NCI-H526 (cell line): ENCODE data around the gene LDB2.
"Not testable (repeated sequence)": the region's sequence is repeated elsewhere in the genome, so short reads cannot be mapped to it uniquely, and the experiment has no call there.

Experiments
- DNase-seq, 2 experiments: peaks; one replicate each; lab custom pipeline; 2025; lab: John Stamatoyannopoulos, UW

The LDB2 gene

DNA sequence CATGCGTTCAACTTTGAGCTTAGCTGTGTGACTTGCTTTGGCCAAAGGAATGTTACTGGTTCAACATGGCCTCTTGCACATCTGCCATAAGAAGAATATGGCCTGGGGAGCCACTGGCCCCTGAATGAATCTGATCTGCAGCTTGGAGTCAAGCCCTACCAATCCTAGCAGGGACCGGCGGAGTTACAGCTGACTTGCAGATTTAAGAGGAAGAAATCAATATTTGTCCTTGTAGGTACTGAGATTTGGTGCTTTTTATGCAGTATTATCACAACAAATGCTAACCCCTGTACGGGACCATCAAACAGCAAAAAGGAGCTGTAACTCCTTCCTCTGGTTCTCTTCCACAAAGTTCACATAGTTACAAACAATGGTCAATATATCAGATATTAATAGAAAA lies 252.0 kb downstream of the LDB2 start:
- no peak for DNase-seq

DNA sequence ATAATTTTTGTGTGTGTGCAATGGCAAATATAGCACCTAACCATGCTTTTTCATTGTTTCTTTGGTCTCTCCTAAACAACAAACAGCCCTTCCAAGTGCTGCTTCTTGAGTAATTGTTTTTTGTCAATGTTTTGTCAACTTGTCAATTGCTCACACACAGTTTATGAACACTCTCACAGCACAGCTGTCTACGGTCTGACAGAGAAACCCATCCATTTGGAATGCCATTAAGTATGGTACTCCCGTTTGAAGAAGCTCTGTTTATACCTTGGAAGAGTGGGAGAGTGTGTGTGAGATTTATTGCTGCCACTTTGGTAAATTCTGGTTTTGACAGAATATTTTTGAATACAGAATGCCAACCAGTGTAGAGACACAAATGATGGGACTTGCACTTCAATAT lies 254.6 kb downstream of the LDB2 start:
- no peak for DNase-seq

DNA sequence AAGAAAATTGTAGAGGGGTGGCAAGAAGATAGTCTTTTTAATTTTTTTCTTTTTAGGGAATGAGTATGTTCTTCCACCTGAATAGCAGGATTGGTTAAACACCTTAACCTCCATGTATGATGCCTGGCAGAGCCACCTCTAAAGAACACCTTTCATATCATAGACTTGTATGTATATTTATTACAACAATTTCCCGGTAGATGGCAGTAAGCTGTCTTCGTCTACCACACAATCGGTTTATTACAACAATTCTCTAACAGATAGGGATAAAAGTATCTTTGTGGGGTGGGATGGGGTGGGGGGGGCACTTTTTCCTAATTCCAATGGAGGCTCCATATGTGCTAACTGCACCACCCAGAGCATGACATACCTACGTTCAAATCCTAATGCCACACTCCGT lies 255.5 kb downstream of the LDB2 start:
- peak; percentile 1 to 27 for DNase-seq

DNA sequence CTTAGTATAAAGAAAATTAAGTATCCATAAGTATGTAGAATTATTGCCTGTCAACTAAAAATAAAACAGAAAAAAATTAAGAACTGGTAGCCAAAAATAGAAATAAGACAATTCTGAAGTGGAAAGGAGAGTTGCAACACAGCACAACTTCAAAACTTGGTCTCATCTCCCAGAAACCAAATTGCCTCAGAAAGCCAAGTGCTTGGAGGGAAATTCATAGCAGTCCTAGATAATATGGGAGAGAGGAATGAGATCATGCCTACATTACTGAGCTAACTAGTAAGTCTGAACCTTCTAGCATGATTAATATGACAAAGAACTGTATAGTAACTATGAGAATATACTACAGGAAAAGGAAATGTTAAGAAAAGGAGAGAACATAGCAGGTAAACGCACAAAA lies 256.5 kb downstream of the LDB2 start:
- no peak for DNase-seq

DNA sequence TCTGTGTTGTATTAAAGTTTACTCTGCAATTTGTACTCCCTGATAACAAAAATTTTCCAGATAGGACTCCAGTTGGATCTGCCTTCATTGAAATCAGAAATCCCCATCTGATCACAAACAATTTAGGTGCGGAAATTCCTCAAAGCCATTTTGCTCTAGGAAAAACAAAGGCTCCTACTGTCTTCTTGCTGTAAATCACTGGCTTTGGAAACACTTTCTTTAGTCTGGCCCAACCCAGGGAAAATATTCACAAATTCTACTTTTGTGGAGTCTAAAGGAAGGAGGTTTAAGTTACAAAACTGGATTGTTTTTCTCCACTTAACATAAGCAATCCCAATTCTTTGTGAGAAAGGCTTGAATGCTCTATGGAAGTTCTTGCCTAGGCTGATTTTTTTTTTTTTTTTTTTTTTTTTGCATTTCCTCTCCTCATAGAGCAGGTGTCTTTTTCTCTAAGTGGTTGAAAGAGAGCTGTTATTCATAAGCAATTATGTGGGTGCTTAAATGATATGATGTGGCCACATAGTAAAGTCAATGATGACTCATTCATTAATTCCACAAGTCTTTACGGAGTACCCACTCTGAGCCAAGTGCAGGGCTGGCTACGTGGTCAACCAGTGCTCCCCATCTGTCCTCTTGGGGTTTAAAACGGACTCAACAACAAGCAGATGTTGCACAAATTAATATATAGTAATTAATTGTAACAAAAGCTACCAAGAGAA lies 261.4 kb downstream of the LDB2 start:
- DNase-seq, result no peak

DNA sequence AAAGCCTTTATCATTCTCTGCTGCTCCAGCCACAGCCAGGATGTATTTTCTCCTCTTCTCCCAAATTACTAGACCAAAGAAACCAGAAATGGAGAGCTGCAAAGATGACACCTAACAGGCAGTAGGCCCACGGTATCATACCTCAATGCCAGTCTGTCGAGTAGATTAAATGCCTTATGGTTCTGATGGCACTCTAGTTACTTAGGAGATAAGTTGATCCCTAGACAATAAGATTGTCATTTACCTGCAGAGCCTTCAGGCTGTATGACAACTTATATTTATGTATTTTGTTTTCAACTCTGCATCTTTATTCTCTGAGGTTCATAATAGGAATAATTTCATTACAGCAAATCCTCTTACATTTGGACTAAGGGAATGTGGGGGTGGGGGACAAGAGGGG lies 262.1 kb downstream of the LDB2 start:
- no peak for DNase-seq

DNA sequence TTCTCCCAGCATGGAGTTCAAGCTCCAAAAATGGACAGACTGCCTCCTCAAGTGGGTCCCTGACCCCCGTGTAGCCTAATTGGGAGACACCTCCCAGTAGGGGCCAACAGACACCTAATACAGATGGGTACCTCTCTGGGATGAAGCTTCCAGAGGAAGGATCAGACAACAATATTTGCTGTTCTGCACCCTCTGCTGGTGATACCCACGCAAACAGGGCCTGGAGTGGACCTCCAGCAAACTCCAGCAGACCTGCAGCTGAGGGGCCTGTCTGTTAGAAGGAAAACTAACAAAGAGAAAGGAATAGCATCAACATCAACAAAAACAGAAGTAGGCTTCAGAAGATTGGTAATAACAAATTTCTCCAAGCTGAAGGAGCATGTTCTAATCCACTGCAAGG lies 269.2 kb downstream of the LDB2 start:
- DNase-seq, result not testable (repeated sequence)

DNA sequence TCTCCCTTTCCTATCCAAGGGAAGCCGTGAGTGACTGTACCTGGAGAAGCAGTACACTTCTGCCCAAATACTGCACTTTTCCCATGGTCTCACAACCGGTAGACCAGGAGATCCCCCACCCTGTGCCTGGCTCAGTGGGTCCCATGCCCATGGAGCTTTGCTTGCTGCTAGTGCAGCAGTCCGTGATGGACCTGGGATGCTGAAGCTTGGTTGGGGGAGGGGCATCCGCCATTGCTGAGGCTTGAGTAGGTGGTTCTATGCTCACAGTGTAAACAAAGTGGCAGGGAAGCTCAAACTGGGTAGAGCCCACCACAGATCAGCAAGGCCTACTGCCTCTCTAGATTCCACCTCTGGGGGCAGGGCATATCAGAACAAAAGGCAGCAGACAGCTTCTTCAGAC lies 269.6 kb downstream of the LDB2 start:
- DNase-seq, result not testable (repeated sequence)

DNA sequence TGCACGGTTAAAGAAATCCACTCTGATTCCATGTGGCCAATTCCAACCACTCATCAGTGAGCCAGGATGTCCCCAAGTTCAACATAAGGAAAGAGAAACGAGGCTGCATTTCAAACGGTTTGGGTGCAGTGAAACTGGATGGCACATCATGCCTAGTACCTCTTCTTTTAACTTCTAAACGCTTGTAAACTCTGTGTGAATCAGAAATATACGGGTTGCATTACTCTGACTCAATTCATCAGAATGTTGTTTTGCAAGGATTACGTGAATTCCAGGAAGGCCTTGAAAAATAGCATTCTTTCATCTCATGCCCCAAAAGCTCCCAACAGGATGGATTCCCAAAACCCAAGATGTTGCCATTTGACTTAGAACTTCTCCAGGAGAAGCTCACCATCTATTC lies 270.4 kb downstream of the LDB2 start:
- no peak for DNase-seq

DNA sequence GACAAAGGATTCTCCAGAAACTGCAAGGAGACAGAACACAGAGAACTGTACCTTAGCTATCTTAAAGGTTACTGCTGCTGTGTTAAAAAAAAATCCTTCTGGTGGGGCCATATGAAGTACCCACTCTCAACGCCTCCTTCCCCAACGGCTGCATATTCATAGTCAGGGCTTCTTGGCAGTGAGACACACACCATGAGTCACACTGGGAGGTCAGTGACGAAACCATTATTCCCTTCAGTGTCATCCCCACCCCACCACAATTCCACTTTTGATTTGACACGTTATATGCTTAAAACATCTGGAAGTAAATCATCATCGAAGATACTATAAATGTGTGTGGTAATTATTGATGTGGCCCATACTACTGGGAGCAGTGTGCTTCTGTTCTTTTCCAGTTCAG lies 271.5 kb downstream of the LDB2 start:
- DNase-seq, result no peak

DNA sequence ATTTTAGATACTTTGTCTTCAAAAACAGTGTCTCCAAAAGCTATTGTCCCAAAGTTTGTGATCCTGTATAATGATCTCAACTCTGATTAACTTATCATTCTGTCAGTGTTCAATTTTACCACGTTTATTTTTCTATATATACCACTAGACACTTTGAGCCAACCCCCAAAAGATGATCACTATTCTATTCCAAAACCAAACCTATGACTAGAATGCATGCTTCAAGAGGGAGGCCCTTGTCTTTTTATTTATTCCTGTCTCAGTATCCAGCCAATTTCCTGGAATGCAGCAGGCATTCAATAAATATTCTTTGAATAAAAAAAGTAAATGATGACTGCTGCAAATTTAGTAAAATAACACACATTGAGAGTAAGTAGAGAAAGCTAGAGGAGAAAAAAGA lies 275.6 kb downstream of the LDB2 start:
- DNase-seq, result no peak

DNA sequence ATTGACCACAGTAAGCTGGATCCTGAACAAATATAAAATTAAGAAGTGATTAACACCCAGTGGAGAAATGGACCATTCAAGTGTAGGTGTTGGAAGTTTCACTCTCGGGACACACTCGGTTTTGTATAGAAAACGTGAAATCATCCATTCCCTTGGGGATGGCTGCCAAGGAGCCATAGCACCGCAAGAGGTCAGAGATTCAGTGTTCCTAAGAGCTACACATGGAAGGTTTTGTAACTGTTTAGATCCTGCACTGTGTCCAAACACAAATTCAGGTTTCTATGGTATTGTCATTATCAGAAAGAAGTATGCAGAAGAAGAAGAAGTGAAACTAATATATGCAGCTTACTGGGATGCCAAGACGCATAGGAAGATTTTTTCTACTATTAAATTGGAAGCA lies 281.0 kb downstream of the LDB2 start:
- DNase-seq, result no peak

DNA sequence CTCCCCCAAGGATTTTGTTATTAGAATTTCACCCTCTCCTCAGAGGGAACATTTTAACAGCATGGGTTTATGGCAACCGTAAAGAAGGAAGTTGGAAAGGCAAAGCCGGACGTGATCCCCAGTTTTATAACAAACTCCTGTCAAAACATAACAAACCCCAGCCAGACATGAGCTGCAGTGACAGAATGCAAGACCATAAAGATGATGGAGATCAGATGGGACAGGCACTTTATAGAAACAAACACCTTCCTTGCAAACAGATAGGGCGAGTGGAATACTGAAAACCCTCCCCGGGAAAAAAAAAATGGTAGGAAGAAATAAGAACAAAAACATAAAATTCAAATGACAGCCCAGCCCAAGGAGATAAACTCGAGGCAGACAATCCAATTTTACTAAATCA lies 281.4 kb downstream of the LDB2 start:
- DNase-seq, result no peak

DNA sequence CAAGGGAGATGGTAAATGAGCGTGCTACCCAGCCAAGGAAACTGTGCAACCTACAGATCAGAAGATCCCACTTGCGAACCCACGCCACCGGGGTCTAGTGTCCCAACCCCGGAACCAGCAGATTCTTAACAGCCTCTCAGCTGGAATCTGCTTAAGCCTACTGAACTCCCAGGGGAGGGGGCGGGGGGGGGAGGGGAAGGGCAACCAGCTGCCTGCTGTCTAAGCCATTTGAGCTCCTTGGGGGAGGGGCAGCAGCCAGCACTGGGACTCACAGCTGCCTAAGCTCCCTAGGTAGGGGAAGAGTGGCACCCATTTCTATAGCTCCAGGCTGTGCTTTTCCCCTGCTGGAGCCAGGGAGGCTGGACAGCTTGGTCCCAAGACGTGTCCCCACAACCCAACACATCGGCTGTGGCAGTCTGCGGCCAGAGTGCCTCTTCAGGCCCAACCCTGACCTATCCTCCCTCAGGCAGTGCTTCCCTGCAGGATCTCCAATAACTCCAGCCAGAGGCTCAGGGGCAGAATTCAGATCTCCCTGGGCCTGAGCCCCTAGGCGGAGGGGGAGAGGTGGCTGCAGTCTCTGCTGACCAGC lies 289.2 kb downstream of the LDB2 start:
- DNase-seq, result no peak

DNA sequence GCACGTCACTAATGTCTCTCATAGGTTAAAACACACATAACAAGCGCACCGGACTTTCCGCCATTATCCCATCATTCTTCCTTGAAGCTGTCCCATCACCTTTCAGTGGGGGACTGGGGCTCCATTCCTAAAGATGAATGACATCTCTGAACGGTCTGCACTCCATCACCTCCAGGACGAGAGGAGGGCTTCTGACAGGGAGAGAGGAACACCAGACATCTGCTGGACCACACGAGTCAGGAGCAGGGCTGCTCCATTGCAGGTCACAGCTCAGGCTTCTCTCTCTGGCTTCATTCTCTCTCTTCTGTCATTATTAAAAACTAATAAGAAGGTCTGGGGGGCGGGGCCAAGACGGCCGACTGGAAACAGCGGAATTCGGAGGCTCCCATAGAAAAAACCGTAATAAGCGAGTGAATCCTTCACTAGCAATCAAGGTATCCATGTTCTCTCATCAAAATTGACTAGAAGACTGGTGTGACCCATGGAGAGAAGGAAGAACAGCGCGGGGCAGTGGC lies 289.8 kb downstream of the LDB2 start:
- no peak for DNase-seq

DNA sequence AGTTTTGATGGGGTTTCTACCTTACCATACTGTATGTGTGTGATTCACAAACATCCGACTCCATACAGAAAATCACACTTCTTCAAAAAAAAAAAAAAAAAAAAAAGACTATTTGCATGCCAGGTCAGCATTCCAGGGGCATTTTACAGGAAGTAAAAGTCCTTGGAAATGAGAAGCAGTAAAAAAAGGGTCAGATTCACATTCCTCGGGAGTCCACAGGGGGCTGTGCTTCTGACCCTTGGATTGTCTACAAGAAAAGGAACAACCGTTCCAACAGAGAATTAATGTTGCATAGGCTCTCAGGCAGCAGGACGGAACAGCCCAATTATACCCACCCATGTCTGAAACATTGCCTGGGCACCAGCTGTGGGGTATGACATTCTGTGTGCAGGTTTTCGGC lies 290.3 kb downstream of the LDB2 start:
- DNase-seq, result no peak

DNA sequence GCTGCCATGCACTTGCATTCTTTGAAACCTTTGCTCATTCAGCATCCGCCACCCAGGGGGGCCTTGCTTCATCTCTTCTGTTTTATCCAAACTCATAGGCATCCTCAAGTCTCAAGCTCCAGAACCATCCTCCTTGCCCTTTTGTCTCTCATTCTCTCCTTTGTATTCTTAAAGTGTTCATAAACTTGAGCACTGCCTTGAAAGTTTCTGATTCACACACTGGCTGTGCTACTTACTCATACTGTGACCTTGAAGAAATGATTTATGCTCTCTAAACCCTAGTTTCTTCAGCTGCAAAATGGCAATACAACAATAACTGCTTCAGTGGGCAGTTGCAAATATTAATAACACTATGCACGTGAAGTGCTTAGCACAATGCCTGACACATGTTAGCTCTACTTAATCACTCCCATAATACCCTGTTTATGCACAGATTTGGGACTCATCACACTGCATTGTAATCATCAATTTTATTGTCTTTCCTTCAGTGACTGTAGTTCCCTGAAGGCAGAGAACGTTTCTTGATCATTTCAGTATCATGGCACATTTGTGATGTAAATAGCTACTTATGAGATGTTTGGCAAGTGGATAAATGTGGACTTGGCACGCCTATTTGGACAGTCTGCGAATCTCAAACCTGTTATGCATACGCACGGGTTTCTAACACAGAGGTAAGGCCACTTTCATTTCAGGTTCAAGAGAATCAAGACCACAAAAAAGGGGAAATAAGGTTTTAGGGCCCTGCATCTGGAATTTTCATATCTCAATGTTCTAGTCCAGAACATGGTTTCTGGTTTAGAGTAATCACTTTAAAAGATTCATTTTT lies 291.0 kb downstream of the LDB2 start:
- DNase-seq, result no peak

DNA sequence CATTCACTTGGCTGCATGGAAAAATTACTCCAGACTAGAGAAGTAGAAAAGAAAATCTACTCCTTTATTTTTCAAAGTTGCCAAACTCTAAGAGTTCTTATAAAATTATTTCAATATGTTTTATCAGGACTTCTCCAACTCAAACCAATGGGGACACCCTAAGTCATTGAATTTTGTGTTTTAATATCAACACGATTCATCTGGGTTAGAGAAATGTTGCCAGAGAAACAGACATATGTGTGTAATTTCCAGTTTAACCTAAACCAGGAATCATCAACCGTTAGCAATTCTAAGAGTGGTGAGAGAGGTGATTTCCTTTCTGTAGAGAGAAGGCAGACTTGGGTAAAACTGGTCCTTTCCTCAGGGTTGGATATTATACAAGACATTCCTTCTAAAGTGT lies 291.8 kb downstream of the LDB2 start:
- no peak for DNase-seq

DNA sequence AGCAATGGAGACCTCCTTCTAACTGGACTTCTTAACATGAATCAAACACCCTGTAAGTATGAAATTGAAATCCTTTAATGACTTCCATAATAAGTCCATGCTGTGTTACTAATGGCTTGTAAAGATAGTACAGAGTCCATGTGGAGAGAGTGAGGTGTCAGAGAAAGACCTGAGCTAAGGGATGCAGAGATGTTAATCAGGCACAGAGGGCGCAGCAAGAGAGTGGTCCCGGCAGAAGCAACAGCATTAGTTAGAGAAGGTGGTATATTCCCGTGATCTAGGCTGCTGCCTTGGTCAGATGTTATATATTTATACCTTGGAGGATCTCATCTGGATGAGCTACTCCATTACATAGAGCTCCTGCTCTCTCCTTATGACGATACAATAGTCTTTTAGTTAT lies 295.3 kb downstream of the LDB2 start:
- DNase-seq, result no peak

DNA sequence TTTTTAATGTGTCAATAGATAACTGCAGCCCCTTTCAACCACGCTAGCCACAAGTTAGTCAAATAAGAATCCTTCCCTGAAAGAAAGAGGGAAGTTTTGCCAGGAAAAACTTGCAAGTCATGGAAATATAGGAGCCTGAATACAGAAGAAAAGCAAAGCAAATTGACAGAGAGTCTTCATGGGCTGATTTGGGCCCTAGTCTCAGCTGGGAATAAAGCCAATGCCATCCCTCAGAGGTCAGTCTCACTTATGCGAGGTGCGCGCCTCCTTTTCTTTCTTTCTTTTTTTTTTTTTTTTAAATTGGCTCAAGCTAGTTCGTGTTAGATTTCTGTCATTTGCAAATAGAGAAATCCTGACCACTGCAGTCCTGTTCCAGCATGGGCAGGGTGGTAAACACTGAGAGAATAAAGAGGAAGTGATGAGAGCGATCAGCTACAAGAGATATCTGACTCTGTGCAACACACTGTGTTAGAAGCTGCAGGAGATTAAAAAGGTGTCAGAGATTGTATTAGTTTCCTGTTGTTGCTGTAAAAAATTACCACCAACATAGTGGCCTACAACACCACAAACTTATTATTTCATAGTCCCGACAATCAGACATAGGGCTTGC lies 299.7 kb downstream of the LDB2 start:
- DNase-seq, result no peak

DNA sequence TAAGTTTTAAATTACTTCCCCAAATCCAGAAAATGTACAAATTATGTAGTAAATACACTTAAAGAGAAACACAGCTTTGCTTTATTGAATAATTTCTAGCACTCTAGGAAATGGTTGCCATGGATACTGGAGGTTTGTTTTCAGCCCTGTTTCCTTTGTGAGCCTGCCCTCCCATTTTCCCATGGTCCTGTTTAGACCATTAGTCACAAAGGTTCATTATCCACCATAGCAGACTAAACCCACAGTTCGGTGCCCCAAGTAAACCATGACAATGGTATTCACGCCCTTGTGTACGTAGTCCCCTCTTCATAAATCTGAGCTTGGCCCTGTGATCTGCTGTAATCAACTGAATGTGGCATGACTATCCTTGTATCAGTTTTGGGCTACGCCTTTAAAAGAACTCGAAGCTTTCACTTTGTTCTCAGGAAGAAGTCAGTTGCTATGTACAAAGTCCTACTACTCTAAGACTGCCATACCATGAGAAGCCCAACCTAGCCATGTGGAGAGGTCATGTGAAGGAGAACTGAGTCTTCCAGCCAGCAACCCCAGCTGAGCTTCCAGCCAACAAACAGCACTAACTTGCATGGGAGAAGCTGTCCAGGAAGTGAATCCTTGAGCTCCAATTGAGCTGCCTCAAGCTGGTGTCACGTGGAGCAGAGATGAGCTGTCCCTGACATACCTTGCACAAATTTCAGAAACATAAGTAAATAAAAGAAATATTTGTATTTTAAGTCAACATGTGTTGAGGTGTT lies 300.4 kb downstream of the LDB2 start:
- DNase-seq, result no peak

DNA sequence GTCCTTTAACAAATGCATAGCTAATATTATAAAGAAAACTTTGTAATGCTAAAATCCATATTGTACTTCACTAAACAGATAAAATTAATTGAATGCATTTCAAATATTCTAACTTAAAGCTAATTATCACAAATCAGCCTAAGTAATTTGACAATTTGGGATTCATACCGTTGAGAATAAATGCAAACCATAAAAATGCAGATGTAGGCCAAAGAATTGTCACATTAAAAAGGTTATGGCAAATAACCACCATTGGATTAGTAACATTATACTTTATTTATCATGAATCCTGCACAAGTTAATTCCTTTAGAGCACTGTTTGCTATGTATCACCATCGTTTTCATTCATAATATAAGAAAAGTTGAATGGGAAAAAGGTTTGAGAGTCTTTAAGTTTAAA lies 301.0 kb downstream of the LDB2 start:
- DNase-seq, result no peak
